Left ventricle myocardium superior (tissue), 1 donor: ENCODE measurements around the gene NDUFS7. TPM values are rescaled to one million over a fixed set of nuclear protein-coding genes. Genes with fewer than 3 reads are reported as not detected.
A peak's percentile ranks its signal among the peaks of the same experiment; 100 is the strongest.
"Not testable (repeated sequence)": the region's sequence is repeated elsewhere in the genome, so short reads cannot be mapped to it uniquely, and the experiment has no call there.

Experiments
- ATAC-seq: fragments of 200-7000 bp; cut with Tn5 transposase; one replicate; pipeline ENCODE4 v1.9.1; 2020; ENCODE audit warnings: mild to moderate bottlenecking, moderate library complexity
- DNase-seq: peaks from one replicate; pipeline ENCODE4 v3.0.0-alpha.2; 2020
- intact Hi-C: fragments of 100-400 bp; cut with micrococcal nuclease; formaldehyde crosslinking; loops from one replicate; pipeline ENCODE4 v1.11.0; 2022
- total RNA-seq: library from RNA; stranded (reverse); fragmentation: NEBNext Ultra II Directional; extraction: Animal tissue kit (Norgen Biotek cat#: 25700); gene quantifications from one replicate; pipeline ENCODE4 v1.2.1, GENCODE V29; 2021
- donor health status: DM: no; HTN: yes; CAD: no; lungs with severe emphysema.

NDUFS7 gene
- total RNA-seq, 1 donor from 2014 or later, result 461 TPM

DNA sequence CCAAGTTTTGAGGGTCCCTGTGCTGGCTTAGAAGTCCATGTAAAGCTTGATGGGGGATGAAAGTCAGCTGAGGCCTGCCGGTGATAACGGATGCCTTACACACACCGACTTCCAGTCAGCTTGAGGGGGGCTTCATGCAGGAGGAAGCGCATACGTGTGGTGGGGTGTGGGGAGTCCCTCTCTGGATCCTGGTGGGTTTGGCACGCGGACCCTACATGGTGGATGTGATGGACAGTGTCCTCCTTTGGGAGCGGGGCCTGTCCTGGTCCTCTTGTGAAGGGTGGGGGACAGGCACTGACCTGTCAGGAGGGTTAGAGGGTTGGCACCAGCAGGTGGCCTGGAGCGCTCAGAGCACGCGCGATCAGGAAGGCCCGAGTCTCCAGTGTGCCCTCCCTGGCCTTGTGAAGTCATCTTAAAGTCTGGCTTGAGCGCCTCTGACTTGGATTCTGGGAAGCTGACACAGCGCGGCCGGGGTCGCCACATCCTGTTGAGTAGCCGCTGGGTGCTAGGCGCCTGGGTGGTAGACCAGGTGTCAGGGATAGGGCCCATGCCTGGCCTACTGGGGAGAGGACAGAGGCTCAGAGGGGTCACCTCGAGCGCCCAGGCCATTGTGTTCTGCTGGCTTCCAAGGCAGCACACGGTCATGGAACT is 26.6 kb downstream of the NDUFS7 start:
- DNase-seq (no peak), ATAC-seq (no peak)
- intact Hi-C loops, result no loop called here

DNA sequence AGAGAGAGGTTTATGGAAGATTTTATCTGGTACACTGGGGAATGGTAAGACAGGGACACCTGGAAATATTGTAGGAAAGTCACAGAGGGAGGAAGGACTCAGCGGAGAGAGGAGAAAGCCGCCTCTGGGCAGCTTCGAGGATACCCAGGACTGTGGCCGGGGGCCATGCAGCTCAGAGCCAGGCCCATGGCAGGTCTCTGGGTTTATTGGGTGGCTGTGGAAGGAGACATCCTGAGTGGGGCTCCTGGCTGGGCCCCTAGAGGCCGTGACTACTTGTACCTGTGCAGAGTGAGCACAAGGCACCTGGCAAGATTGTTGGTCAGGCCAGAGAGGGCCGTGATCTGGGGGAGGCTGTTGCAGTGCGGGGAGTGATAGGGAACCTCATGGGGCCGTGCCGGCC is 27.1 kb downstream of the NDUFS7 start:
- intact Hi-C loops, result no loop called here
- DNase-seq, result no peak
- ATAC-seq, result no peak

DNA sequence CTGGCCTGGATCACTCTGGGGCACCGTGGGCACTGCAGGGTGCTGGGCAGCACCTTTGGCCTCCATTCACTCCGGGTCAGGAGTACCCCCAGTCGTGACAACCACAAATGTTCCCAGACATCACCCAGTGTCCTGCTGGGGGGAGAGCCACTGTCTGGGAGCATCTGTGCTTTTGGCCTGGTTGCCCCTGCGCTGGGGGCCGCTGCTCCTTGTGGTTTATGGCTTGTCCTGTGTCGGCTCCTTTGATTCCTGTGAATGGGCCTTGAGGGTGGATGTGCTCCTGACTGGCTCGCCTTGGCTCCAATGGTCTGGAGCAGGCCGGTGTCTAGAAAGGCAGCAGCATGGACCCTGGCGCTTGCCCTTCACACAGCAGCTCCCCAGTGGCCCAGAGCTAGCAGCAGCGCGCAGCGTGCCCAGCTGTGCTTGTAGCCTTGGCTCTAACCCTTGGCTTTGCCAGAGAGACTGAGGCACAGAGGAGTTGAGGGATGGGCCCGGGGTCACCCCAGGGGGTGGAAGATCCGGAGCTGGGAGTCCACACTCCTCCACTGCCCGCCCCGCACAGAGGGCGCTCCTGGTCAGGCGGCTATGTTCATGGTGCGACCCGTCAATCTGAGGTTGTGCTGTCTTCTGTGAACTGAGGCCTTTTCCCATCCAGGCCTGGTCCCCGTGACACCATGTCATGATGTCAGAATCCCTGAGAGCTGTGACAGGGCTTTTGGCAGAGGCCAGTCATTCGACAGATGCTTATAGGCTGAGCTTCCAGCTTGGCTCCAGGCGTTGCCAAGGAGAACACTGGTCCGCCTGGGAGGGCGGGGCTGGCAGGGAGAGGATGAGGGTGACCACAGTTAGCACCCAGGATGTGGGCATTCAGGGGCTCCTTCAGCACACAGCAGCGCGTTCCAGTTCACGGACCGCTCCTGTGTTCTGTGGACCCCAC is 27.8 kb downstream of the NDUFS7 start:
- intact Hi-C loops, result no loop called here
- DNase-seq (peak; percentile 86), ATAC-seq (peak; percentile 51)

DNA sequence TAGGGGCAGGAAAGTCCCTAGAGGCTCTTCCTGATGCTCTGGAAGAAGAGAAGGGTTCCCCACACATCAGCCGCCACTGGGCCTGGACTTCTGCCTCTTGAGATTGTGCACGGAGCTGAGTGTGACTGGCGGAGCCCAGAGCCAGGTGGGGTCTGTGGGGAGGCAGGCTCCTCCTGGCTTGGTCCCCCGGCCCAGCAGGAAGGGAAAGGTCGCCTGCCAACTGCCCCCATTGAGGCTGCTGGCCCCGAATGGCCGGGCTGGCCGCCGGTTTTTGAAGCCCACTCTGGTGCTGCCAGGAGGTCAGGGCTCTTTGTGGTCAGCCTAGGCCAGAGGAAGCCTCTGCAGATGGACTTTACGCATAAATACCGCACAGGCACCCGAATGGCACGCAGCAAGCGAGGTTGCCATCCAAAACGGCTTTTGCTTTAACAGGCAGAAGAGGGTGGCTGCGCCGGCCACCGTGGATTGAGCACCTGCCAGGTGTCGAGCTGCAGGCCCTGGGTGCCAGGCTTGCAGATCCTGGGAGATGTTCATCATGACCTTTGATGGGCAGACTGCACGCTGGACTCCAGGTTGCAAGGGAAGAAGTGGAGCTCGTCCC is 28.7 kb downstream of the NDUFS7 start:
- intact Hi-C loops, result no loop called here
- ATAC-seq (no peak), DNase-seq (no peak)

DNA sequence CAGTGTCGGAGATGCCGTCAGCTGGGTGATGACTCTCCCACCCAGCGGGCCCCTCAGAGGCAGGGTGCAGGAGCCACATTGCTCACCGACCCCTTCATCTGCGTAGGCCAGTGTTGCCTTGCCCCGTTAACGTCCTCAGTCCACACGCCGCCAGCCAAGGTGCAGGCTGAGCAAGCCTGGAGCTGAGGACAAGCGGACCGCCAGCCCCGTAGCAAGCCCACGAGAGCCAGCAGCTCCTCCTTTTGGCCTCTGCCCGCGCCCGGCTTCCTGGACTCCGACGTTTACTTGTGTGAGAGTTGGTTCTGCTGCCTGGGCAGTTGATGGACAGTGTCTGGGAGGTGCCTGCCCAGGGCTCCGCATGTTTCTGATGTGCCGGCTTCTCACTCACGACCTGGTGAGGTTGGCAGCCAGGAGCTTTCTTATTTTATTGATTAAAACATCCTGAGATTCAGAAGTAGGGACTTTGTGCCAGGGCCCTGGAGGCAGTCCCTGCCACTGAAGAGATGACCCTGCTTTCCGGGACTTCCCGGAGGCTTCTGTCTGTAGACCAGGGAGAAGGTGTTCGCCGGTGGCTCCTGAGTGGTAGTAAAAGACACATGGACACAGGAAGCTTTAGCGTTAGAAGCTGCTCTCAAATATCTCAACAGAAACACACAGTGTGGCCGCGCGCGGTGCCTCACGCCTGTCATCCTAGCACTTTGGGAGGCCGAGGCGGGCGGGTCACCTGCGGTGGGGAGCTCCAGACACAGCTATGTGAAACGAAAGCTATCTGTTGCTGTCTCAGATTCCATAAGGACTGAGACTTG is 29.5 kb downstream of the NDUFS7 start:
- intact Hi-C loops, result no loop called here
- no peak for DNase-seq
- no peak for ATAC-seq

DNA sequence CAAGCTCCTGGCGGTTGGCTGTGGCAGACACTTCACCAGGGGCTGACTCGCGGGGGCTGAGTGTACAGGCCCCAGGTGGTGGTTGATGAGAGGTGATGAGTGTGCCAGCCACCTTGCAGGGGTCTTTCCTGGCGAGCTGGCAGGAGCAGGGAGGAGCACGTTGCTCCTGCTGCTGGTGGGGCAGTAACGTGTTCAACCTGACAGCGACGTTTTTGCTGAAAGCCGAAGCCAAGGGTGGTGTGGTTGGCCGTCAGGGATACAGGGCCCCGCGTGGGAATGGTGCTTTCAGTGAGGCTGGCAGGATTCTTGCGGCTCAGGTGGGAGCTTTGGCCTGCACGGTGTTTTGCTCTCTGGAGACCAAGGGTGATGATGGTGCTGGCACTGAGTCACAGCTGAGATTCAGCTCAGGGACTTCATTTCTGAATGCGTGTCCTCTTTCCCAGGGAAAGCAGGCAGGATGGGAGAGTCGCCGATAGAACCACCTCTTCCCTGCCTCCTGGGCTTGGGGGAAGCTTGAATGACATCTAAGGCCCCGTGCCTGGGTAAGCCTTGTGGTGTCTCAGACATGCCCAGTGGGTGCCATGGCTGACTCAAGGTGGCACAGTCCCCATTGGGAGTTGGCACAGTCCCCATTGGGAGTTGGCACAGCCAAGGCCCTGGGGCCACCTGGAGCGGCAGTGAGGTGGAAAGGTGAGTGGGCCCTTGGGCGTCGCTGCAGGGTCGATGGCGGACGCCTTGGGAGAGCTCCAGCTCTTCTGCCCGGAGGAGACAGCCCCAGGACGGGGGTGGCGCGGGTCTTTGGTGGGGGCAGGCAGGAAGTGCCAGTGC is 32.5 kb downstream of the NDUFS7 start:
- ATAC-seq, result no peak
- intact Hi-C loops, result no loop called here
- DNase-seq, result no peak

DNA sequence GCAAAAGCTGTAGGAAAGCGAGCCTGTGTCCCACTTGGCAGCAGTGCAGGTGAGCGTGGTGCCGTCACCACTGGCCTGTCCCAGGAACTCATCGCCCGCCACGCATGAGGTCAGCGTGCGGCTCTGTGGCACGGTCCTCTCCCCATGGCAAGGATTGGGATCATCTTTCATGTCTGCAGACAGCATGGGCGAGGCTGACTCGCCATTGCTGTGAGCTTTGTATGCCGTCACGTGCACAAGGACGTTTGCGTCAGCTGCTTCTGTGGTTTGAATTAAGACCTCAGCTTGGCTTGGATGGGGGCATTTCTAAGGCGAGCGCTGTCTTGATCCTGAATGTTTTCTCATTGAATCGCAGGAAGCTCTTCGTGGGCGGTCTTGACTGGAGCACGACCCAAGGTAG is 33.4 kb downstream of the NDUFS7 start:
- ATAC-seq (no peak), DNase-seq (no peak)
- intact Hi-C loops, result no loop called here

DNA sequence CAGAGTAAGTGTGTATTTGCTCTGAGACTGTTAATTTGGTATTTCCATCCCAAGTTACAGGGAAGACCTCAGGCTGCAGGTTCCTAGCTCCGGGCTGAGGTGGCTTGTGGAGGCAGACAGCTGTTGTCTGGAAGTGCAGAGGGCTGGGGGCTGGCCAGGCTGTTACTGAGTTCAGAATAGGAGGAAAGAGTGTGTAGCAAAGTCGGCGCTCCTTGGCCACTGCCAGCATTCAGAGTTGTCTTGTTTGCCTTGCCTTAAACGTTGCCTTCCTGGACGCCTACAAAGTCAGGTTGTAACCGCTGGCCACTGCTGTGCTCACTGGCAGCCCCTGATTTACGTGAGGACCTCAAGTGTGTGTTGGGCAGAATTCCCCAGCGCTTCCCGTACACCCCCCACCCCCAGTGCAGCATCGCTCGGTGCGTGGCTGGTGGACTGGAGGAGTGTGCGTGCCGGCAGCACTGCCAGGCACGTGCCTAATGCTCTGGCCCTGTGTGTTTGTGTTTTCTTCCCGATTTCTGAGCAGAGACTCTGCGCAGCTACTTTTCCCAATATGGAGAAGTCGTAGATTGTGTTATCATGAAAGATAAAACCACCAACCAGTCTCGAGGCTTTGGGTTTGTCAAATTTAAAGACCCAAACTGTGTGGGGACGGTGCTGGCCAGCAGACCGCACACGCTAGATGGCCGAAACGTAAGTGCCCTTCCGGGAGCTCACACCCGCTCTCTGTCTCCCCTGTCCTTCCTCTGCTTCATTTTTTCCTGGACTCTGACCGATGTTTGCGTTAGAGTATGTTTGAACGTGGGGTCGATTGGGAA is 34.2 kb downstream of the NDUFS7 start:
- ATAC-seq (peak; percentile 18), DNase-seq (no peak)
- intact Hi-C loops, result no loop called here

DNA sequence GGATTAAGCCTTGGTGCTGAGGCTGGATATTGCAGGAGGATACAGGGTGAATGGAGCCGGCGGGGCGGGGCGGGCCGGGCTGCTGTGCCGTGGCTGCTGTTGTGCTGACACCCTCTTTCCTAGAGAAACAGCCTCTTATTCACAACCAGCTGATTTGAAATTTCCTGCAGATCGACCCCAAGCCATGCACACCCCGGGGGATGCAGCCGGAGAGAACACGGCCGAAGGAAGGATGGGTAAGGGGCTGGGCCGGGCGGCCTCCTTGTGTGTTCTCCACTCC is 34.7 kb downstream of the NDUFS7 start:
- ATAC-seq, result peak; percentile 1
- DNase-seq, result no peak
- intact Hi-C loops, result no loop called here

DNA sequence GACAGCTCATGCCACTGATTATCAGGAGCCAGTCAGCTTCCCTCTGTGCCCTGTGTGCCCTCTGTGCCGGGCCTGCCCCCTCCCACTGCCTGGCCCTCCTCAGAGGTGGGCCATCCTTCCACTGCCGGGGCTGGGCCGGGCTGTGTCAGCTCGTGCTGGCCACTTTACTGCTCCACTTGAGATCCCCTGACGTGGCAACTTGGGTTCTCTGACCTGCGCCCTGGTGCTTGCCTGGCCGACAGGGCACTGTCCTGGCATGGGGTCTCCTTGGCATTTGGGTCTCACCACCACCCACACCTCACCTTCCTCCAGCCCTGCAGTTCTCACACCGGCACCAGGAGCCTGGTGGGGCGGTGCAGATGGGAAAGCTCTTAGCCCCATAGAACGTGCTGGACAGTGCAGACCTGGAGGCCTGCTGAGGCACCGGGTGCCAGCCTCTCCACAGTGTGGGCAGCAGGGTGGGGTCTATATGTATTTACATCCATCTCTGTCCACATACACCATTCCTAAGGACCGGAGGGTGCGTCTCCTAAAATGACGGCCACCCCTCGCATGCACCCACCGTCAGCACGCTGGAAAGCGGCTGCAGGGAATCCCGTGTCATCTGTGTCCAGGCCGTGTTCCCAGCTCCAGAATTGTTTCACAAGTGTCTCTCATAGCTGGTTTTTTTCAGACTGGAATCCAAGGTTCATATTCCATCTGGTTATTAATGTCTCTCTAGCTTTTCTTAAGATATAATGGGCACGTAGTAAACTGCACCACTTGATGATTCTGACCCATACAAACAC is 35.4 kb downstream of the NDUFS7 start:
- intact Hi-C loops, result no loop called here
- ATAC-seq, result peak; percentile 69
- DNase-seq, result peak; percentile 46

DNA sequence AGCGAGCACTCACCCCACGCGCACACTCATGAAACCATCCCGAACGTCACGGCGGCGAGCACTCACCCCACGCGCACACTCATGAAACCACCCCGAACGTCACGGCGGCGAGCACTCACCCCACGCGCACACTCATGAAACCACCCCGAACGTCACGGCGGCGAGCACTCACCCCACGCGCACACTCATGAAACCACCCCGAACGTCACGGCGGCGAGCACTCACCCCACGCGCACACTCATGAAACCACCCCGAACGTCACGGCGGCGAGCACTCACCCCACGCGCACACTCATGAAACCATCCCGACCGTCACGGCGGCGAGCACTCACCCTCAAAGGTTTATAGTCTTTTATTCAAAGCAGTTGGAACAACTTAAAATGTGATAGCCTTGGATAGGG is 36.4 kb downstream of the NDUFS7 start:
- ATAC-seq, intact Hi-C loops, DNase-seq: not testable (repeated sequence)

DNA sequence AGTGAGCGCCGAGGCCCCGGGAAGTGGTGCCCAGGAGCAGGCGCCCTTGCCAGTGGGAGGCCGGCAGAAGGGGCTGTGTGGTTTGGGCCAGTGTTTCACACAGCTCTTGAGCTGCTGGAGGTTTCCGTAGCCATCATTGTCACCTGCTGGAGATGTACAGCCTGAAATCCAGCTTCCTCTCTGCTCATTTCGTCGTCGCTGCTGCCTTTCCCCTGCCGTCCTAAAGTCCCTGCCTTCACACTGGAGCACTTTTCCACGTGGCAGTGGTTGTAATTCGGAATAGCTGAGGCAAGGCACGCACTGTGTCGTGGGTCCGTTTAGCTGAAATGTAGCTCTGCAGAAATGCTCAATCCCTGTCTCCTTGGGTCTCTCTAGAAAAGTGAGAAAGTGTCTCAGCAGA is 36.9 kb downstream of the NDUFS7 start:
- intact Hi-C loops, result no loop called here
- ATAC-seq (no peak), DNase-seq (no peak)

DNA sequence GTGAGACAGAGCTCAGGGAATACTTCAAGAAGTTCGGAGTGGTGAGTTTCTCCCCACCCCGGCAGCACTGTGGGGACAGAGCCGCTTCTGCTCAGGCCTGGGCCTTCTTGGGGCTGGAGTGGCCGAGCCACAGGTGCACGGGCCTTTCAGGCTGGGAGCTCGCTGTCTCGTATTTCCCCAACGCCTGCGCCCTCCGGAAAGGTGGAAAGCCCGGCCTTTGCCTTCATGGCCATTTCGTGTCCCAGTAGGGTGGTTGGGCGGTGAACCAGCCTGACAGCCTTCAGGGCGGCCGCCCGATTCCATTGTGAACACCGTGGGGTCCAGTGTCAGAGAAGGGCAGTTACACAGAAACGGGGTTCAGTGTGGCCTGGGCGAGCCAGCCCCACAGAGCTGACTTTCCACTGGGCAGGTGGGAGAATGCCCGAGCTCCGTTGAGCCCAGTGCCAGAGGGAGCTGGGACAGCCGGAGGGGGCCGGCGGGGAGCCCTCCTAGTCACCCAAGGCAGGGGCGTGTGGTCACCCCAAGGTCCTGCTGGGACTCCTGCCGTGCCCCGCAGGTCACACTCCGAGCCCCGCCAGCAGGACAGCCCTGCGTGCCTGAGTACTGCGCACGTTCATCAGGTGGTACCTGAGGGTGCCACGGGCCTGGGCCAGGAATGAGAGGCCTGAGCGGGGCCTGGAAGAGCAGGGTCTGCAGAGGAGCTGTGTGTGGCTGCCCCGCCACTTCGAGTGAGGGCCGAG is 37.7 kb downstream of the NDUFS7 start:
- intact Hi-C loops, result no loop called here
- no peak for ATAC-seq
- no peak for DNase-seq

DNA sequence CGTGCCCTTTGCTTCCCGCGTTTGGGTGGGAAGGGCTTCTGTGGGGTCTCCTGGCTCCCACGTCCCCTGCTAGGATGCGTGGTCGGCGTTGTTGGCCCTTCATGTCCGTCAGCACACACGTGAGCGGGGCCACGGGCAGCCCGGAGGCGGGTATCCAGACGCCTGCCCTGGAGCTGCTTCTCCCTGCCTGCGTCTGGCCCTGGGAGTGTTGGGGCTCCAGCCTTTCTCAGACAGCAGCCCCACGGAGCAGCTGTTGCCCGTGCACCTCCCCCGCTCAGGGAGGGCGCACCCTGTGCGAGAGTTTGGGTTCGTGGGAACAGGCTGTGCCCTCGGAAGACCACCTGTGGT is 38.2 kb downstream of the NDUFS7 start:
- no peak for DNase-seq
- no peak for ATAC-seq
- intact Hi-C loops, result no loop called here

DNA sequence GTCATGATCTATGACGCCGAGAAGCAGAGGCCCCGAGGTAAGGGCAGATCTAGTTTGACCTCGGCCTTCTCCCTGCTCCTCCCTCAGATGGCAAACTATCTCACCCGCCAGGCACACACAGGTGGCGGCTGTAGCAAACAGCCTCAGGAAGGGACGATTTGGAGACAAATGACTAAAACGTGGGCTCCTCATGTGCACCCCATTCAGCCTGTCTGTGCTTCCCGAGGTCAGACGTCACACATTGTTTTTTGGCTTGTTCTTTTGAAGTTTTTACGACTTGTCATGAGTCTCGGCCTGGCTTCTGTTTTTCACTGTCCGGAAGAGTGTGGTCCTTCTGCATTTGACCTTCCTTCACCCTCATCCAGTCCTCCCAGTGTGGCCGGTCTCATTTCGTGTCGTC is 38.7 kb downstream of the NDUFS7 start:
- intact Hi-C loops, result no loop called here
- ATAC-seq (no peak), DNase-seq (no peak)

DNA sequence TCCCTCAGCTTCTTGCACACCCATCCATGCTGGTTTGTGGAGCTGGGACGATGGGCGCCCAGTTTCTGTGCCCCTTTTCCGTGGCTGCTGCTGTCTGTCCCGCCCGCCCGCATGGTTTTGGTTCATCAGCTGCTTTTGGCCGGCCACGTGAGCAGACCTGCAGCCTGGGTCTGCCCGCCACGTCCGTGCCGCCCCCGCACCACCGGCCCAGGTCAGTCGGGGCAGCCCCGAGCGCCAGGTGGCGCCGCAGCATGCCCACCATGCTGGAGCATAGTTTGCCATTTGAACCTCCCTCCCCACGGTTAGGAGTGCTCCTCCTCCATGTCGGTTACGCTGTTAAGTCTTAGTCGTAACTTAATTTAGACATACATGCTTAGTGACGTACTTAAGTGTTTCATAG is 39.2 kb downstream of the NDUFS7 start:
- intact Hi-C loops, result no loop called here
- no peak for ATAC-seq
- no peak for DNase-seq
